ENCODE results near the gene SHISAL2A. TPM values are rescaled to one million over a fixed set of nuclear protein-coding genes. Genes with fewer than 3 reads are reported as not detected.

SHISAL2A gene
- total and polyA plus RNA-seq, 2 of the 13 experiments (the other 11 are each of a cell fraction or from before 2014, with no cell fraction given), result not detected

GRCh38 chr1:52631759-52632331, 1.1 kb upstream of the SHISAL2A start:
- BruUV-seq (replicated peaks), result no TSS peak
- peak; percentile 95 for TF ChIP-seq ZSCAN22 (CRISPR knock-in tag; IDR thresholded peaks at IDR 0.05)
- TF ChIP-seq ATF1 (CRISPR knock-in tag; IDR thresholded peaks at IDR 0.05), result no peak
- in situ Hi-C loops (cut with HindIII; ENCODE audit: extremely low pct_ligation_motif_present, low pct_unique_long_range_greater_than_20kb), result no loop called here
- ChIA-PET CTCF (ENCODE audit: low intra/inter-chr PET ratio, low total read pairs) (no interaction called here), POLR2A (no interaction called here)
- DNase-seq (ENCODE audit: low spot score), result no peak
- 30% methylated on average over 8 of the region's 8 CpGs for WGBS (ENCODE audit: low lambda C conversion rate)
- Histone ChIP-seq H3K4me1 (ENCODE audit: insufficient read depth, low read length) (peaks cover 57% of the 10 kb centered on the region), H3K79me2 (ENCODE audit: insufficient read depth, low read length) (no peaks in the 10 kb centered on the region), H3K9me3 (ENCODE audit: low read length) (no peaks in the 10 kb centered on the region), H3K4me2 (ENCODE audit: low read depth, low read length) (peak overlapping the region; percentile 1; the same call in 1 of the 2 replicates), H3K27ac (ENCODE audit: extremely low read length, insufficient read depth, low read length) (no peak overlapping the region), H3K4me3 (replicated peaks in 1 of 3; ENCODE audit: insufficient read depth in 1 of 3, low read depth in 2 of 3, low read length in 3 of 3) (no peak overlapping the region), H3K36me3 (replicated peaks in 1 of 2; ENCODE audit: control insufficient read depth in 1 of 2, insufficient read depth in 2 of 2, low read length in 2 of 2) (no peaks in the 10 kb centered on the region), H2AFZ (ENCODE audit: low read length) (no peak overlapping the region), H4K20me1 (ENCODE audit: insufficient read depth, low read length) (no peaks in the 10 kb centered on the region), H3K27me3 (ENCODE audit: control insufficient read depth in 1 of 2, insufficient read depth in 2 of 2, low read length in 2 of 2) (peaks cover 2 to 7% of the 10 kb centered on the region in 2 experiments; a peak in 2 of 5 replicates), H3K9ac (ENCODE audit: insufficient read depth, low read depth, low read length) (no peak overlapping the region)
- no peak for FAIRE-seq
- intact Hi-C loops (cut with micrococcal nuclease; ENCODE audit: unreplicated experiment), result no loop called here
- ATAC-seq, result peak; percentile 36

- ChIA-PET POLR2A (interaction anchor here (0.7 kb wide), 1 partner anchor 74 kb away, joined by 3 read pairs; no protein-coding TSS in a partner anchor), CTCF (ENCODE audit: low intra/inter-chr PET ratio, low total read pairs) (no interaction called here)
- peaks cover 61% of the 10 kb centered on the region for H3K4me1 ChIP-seq (ENCODE audit: insufficient read depth, low read length)
- no peaks in the 10 kb centered on the region for H4K20me1 ChIP-seq (ENCODE audit: insufficient read depth, low read length)
- no peak overlapping the region for H2AFZ ChIP-seq (ENCODE audit: low read length)
- no peak for ATAC-seq
- intact Hi-C loops (cut with micrococcal nuclease; ENCODE audit: unreplicated experiment) (no loop called here), in situ Hi-C loops (cut with HindIII; ENCODE audit: extremely low pct_ligation_motif_present, low pct_unique_long_range_greater_than_20kb) (no loop called here)
- H3K4me3 ChIP-seq (replicated peaks in 1 of 3; ENCODE audit: insufficient read depth in 1 of 3, low read depth in 2 of 3, low read length in 3 of 3), result no peak overlapping the region
- no peaks in the 10 kb centered on the region for H3K79me2 ChIP-seq (ENCODE audit: insufficient read depth, low read length)
- no peak for DNase-seq (ENCODE audit: low spot score)
- TF ChIP-seq SIX4 (CRISPR knock-in tag; IDR thresholded peaks at IDR 0.05) (no peak), TP53 (CRISPR knock-in tag; conservative IDR thresholded peaks at IDR 0.05) (no peak), SETDB1 (CRISPR knock-in tag; IDR thresholded peaks at IDR 0.05; ENCODE audit: borderline replicate concordance) (no peak), ZNF678 (CRISPR knock-in tag; IDR thresholded peaks at IDR 0.05) (no peak)
- no peaks in the 10 kb centered on the region for H3K36me3 ChIP-seq (replicated peaks in 1 of 2; ENCODE audit: control insufficient read depth in 1 of 2, insufficient read depth in 2 of 2, low read length in 2 of 2)
- no peaks in the 10 kb centered on the region for H3K9me3 ChIP-seq (ENCODE audit: low read length)
- no peak for FAIRE-seq
- 79% methylated on average over 41 of the region's 52 CpGs for WGBS (ENCODE audit: low lambda C conversion rate)
- no peak overlapping the region for H3K27ac ChIP-seq (ENCODE audit: extremely low read length, insufficient read depth, low read length)
- H3K4me2 ChIP-seq (ENCODE audit: low read depth, low read length), result no peak overlapping the region
- BruUV-seq (replicated peaks), result no TSS peak
- H3K27me3 ChIP-seq (ENCODE audit: control insufficient read depth in 1 of 2, insufficient read depth in 2 of 2, low read length in 2 of 2), result peaks cover 2 to 7% of the 10 kb centered on the region in 2 experiments; a peak in 2 of 5 replicates
- no peak overlapping the region for H3K9ac ChIP-seq (ENCODE audit: insufficient read depth, low read depth, low read length)
Measured at GRCh38 chr1:52633291-52633754, 355 bp downstream of the SHISAL2A start.

Measured in HepG2 (cell line).